Body of pancreas (tissue), 4 donors: ENCODE results near the gene CYFIP1.
"Not testable (repeated sequence)": the region's sequence is repeated elsewhere in the genome, so short reads cannot be mapped to it uniquely, and the experiment has no call there.

Source experiments
- POLR2A ChIP-seq, 3 donors: fragments of 450-650 bp; IDR thresholded peaks; one replicate each; pipeline ENCODE4 v1.6.1; 2016; ENCODE audit warnings: antibody characterized with exemption in 3 of 3, mild to moderate bottlenecking in 2 of 3
- TF ChIP-seq, protein P1 (sequence below), 7 experiments: fragments of 450-650 bp in 4 of 7; fragments of 200-600 bp in 3 of 7; sonication (generic) in 3 of 7; IDR thresholded peaks; one replicate each; pipeline ENCODE4 v1.5.1; 2016 to 2019; ENCODE audit warnings: antibody characterized with exemption in 7 of 7

- TF ChIP-seq, protein P1, sequence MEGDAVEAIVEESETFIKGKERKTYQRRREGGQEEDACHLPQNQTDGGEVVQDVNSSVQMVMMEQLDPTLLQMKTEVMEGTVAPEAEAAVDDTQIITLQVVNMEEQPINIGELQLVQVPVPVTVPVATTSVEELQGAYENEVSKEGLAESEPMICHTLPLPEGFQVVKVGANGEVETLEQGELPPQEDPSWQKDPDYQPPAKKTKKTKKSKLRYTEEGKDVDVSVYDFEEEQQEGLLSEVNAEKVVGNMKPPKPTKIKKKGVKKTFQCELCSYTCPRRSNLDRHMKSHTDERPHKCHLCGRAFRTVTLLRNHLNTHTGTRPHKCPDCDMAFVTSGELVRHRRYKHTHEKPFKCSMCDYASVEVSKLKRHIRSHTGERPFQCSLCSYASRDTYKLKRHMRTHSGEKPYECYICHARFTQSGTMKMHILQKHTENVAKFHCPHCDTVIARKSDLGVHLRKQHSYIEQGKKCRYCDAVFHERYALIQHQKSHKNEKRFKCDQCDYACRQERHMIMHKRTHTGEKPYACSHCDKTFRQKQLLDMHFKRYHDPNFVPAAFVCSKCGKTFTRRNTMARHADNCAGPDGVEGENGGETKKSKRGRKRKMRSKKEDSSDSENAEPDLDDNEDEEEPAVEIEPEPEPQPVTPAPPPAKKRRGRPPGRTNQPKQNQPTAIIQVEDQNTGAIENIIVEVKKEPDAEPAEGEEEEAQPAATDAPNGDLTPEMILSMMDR (IDR thresholded peaks at IDR 0.05): not testable (repeated sequence)
- TF ChIP-seq POLR2A (IDR thresholded peaks at IDR 0.05): not testable (repeated sequence)
Measured at GRCh38 chr15:23012616-23013015, 32.4 kb upstream of the CYFIP1 start.
